GM12878 (cell line): ENCODE data around the gene PHYHIPL.

ENCODE experiments used
- CHD4 ChIP-seq: fragments of 200-600 bp; sonication (generic); IDR thresholded peaks from 2 replicates; pipeline ENCODE4 v1.6.1; 2016; ENCODE audit warnings: mild to moderate bottlenecking
- MXI1 ChIP-seq: fragments of 150-350 bp; IDR thresholded peaks from 2 replicates; pipeline ENCODE4 v1.6.1; 2011; ENCODE audit warnings: low read depth, mild to moderate bottlenecking, inconsistent platforms, low read length, improper control_type of control experiment
- POLR2A ChIP-seq: IDR thresholded peaks from 2 replicates; pipeline ENCODE4 v1.6.1; 2011; ENCODE audit warnings: low read depth, mild to moderate bottlenecking, low read length
- POLR2AphosphoS5 ChIP-seq: IDR thresholded peaks from 2 replicates; pipeline ENCODE4 v1.6.1; 2011; ENCODE audit warnings: mild to moderate bottlenecking, low read length, inconsistent platforms
- RAD51 ChIP-seq: fragments of 450-650 bp; IDR thresholded peaks from 2 replicates; pipeline ENCODE4 v1.6.1; 2016; ENCODE audit warnings: moderate library complexity, mild to moderate bottlenecking, inconsistent platforms
- SRF ChIP-seq, 2 experiments: IDR thresholded peaks; 2 replicates each; pipeline ENCODE4 v1.6.1; 2011; ENCODE audit warnings: low read depth in 2 of 2, low read length in 2 of 2, mild to moderate bottlenecking in 1 of 2, moderate library complexity in 1 of 2
- ZZZ3 ChIP-seq: IDR thresholded peaks from 2 replicates; pipeline ENCODE4 v1.6.1; 2011; ENCODE audit warnings: low read depth; ENCODE audit not compliant: control insufficient read depth, insufficient read length
- TF ChIP-seq, protein P1 (sequence below): IDR thresholded peaks from 2 replicates; pipeline ENCODE4 v1.6.1; 2012; ENCODE audit warnings: low read depth, low read length, improper control_type of control experiment
- TF ChIP-seq, protein P2 (sequence below): fragments of 450-650 bp; IDR thresholded peaks from 2 replicates; pipeline ENCODE4 v1.6.1; 2017; ENCODE audit warnings: mild to moderate bottlenecking, moderate library complexity

DNA sequence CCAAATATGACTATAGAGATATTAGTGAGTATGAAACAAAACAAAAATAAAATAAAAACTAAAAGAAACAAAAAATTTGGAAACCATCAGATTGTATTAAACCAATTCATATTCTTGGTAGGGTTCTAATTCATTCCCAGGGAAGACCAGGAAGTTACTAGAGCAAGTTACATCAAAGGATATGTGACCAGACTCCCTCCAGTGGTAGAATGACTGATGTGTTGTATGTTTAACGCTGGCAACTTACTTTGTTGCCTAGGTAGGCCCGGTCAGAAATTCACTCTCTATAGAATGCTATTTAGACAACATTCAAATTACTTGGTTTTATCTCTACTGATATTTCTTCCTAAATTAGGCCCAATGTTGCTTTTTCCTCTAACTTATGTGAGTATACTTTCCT, 5.2 kb downstream of the PHYHIPL start:
- TF ChIP-seq SRF (IDR thresholded peaks at IDR 0.05; ENCODE audit: low read depth in 2 of 2, low read length in 2 of 2) (no peak), POLR2AphosphoS5 (no peak), ZZZ3 (no peak), POLR2A (no peak), CHD4 (no peak), RAD51 (no peak), MXI1 (no peak)
- TF ChIP-seq, protein P1, sequence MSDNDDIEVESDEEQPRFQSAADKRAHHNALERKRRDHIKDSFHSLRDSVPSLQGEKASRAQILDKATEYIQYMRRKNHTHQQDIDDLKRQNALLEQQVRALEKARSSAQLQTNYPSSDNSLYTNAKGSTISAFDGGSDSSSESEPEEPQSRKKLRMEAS = no peak
- TF ChIP-seq, protein P2, sequence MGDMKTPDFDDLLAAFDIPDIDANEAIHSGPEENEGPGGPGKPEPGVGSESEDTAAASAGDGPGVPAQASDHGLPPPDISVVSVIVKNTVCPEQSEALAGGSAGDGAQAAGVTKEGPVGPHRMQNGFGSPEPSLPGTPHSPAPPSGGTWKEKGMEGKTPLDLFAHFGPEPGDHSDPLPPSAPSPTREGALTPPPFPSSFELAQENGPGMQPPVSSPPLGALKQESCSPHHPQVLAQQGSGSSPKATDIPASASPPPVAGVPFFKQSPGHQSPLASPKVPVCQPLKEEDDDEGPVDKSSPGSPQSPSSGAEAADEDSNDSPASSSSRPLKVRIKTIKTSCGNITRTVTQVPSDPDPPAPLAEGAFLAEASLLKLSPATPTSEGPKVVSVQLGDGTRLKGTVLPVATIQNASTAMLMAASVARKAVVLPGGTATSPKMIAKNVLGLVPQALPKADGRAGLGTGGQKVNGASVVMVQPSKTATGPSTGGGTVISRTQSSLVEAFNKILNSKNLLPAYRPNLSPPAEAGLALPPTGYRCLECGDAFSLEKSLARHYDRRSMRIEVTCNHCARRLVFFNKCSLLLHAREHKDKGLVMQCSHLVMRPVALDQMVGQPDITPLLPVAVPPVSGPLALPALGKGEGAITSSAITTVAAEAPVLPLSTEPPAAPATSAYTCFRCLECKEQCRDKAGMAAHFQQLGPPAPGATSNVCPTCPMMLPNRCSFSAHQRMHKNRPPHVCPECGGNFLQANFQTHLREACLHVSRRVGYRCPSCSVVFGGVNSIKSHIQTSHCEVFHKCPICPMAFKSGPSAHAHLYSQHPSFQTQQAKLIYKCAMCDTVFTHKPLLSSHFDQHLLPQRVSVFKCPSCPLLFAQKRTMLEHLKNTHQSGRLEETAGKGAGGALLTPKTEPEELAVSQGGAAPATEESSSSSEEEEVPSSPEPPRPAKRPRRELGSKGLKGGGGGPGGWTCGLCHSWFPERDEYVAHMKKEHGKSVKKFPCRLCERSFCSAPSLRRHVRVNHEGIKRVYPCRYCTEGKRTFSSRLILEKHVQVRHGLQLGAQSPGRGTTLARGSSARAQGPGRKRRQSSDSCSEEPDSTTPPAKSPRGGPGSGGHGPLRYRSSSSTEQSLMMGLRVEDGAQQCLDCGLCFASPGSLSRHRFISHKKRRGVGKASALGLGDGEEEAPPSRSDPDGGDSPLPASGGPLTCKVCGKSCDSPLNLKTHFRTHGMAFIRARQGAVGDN = no peak
